Peyer's patch (tissue), 4 donors: ENCODE measurements around the gene GLUD2.
"Not testable (repeated sequence)": the region's sequence is repeated elsewhere in the genome, so short reads cannot be mapped to it uniquely, and the experiment has no call there.

Experiments used
- POLR2A ChIP-seq, 2 donors: fragments of 450-650 bp; IDR thresholded peaks; one replicate each; pipeline ENCODE4 v1.5.1; 2017; ENCODE audit warnings: antibody characterized with exemption in 2 of 2, mild to moderate bottlenecking in 2 of 2, moderate library complexity in 2 of 2
- TF ChIP-seq, protein P1 (sequence below), 6 experiments: fragments of 450-650 bp in 4 of 6; fragments of 200-600 bp in 2 of 6; sonication (generic) in 1 of 6; IDR thresholded peaks; one replicate each; pipeline ENCODE4 v1.5.1; 2017 to 2019; ENCODE audit warnings: antibody characterized with exemption in 6 of 6, mild to moderate bottlenecking in 3 of 6, moderate library complexity in 1 of 6

DNA sequence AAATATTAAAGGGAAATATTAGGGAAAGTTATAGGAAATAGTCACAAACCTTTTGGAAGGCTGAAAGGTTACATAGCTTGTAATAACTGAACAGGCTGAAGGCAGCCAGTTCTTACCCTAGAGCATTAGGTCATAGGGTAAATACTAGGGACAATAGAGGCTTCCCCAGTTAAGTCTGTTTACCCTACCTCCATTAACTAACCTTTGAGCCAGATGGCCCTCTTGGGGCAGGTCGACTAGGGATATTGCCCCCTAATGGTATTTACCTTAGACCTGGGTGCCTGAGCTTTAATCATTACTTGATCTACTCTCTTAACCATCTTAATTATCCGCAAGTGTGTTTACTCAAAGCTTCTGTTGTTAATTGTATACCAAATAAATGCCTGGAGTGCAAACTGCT is 36.8 kb downstream of the GLUD2 start:
- TF ChIP-seq, protein P1, sequence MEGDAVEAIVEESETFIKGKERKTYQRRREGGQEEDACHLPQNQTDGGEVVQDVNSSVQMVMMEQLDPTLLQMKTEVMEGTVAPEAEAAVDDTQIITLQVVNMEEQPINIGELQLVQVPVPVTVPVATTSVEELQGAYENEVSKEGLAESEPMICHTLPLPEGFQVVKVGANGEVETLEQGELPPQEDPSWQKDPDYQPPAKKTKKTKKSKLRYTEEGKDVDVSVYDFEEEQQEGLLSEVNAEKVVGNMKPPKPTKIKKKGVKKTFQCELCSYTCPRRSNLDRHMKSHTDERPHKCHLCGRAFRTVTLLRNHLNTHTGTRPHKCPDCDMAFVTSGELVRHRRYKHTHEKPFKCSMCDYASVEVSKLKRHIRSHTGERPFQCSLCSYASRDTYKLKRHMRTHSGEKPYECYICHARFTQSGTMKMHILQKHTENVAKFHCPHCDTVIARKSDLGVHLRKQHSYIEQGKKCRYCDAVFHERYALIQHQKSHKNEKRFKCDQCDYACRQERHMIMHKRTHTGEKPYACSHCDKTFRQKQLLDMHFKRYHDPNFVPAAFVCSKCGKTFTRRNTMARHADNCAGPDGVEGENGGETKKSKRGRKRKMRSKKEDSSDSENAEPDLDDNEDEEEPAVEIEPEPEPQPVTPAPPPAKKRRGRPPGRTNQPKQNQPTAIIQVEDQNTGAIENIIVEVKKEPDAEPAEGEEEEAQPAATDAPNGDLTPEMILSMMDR (IDR thresholded peaks at IDR 0.05), result not testable (repeated sequence)
- not testable (repeated sequence) for TF ChIP-seq POLR2A (IDR thresholded peaks at IDR 0.05)
